HG03442 (cell line): Measurements from ENCODE around the gene ZNF451.

Source experiments
- ATAC-seq: cut with Tn5 transposase; IDR thresholded peaks from one replicate; pipeline ENCODE4 v1.9.1; 2021; ENCODE audit warnings: mild to moderate bottlenecking, moderate library complexity; ENCODE audit not compliant: unreplicated experiment

Gene ZNF451

DNA sequence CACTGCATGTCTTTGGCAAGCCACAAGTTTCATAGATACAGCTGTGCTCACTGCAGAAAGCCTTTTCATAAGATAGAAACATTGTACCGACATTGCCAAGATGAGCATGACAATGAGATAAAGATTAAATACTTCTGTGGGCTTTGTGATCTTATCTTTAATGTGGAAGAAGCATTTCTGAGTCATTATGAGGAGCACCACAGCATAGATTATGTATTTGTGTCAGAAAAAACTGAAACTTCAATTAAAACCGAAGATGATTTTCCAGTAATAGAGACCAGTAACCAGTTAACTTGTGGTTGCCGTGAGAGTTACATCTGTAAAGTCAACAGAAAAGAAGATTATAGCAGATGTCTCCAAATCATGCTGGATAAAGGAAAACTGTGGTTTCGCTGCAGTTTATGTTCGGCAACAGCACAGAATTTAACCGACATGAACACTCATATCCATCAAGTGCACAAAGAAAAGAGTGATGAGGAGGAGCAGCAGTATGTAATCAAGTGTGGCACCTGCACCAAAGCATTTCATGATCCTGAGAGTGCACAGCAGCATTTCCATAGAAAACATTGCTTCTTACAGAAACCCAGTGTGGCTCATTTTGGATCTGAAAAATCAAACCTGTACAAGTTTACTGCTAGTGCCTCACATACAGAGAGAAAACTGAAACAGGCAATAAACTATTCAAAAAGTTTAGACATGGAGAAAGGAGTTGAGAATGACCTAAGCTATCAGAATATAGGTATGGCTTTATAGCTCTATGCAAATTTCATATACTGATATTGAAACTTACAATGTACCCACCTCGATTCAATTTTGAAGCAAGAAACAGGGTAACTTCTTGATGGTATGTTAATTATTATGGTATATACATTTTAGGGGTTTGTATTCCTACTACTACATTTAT, 58.2 kb downstream of the ZNF451 start:
- ATAC-seq = no peak

DNA sequence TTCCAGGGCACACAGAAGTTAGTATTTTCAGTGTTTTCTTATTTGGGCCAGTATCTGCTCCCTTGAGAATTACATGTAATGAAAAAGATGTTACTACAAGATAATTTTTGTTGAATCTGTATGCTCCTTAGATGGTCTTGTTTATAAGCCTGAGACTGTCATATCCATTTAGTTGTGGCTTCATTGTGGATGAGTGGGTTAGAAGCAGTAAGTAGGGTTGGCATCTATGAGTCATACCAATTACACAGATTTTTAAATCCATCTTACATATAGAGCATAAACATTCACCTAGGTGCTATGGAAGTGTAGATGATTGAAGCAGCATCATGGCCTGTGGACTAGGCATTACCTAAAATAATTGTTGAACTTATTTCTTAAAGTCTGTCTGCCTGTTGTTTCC, 68.7 kb downstream of the ZNF451 start:
- ATAC-seq = no peak

DNA sequence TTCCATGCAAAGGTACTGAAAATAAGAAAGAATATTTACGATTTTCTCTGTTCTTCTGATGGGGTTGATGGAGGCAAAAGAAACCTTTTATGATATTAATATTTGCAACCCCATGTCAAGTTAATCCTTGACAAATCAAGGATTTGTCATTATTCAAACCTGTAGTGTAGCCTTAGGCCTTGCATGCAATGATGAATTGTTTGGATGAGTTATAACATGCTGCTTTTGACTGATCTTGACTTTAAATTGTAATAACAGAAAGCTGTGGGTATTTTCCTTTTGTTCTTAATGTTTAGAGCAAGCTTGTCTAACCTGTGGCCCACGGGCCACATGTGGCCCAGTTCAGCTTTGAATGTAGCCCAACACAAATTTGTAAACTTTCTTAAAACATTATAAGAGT, 69.1 kb downstream of the ZNF451 start:
- ATAC-seq = no peak

DNA sequence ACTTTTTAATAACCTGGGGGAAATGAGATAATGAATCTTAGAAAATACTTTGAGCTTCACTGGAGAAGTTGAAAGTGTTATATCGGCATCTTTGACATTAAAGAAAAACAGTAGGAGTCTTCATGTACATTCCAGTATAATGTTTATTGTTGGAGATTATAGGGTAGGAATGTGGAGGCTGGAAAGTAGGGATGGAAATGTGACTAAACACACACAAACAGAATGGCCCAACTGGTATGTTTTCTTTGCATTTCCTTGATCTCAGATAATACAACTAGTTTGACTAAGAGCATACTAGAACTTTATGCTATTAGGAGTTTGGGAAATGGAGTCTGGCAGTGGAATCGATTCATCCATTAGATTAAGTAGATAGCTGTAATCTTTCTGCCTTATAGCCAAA, 72.0 kb downstream of the ZNF451 start:
- ATAC-seq = no peak

DNA sequence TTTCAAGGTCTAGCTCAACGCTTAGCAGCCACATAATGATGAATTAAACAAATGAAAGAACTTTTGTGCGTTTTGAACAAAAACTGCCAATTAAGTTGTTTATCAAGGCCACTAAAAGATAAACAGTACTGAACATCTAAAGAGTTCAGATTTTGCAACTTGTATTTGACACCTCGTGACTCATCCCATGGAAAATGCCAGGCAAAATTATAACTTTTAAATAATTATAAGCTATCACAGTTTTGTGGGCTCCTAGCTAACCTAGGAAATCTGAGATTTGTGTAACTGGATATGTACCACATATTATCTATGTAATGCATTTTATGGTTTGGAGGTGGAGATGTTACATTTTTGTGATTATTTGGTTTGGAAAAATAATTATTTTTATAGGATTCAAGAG, 72.5 kb downstream of the ZNF451 start:
- no peak for ATAC-seq

DNA sequence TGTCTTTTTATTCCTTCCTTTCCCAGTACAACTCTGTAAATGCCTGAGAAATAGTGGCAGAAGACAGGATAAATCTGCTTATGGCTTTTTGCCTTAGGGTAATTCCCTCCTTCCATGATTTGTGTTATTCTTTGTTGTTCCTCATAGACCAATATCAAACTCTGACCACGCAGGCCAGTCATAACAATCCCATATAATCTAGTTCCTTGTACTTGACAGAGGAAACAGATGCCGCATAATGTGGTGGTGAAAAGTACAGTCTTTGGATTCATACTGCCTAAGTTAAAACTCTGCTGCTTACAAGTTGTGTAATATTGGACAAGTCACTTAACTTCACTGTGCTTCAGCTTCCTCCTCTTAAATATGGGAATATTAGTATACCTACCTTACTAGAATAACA, 74.0 kb downstream of the ZNF451 start:
- ATAC-seq = no peak

DNA sequence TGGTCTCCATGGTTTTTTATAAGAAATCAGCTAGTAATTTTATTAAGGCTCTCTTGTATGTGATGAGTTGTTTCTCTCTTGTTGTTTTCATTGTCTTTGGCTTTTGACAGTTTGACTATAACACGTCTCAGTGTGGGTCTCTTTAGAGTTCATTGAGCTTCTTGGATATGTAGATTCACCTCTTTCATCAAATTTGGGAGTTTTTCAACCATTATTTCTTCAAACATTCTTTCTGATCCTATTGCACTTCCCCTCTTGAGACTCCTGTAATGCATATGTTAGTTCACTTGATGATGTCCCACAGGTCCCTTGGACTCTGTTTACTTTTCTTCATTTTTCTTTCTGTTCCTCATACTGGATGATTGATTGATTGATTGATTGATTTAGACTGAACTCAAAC, 75.1 kb downstream of the ZNF451 start:
- no peak for ATAC-seq

DNA sequence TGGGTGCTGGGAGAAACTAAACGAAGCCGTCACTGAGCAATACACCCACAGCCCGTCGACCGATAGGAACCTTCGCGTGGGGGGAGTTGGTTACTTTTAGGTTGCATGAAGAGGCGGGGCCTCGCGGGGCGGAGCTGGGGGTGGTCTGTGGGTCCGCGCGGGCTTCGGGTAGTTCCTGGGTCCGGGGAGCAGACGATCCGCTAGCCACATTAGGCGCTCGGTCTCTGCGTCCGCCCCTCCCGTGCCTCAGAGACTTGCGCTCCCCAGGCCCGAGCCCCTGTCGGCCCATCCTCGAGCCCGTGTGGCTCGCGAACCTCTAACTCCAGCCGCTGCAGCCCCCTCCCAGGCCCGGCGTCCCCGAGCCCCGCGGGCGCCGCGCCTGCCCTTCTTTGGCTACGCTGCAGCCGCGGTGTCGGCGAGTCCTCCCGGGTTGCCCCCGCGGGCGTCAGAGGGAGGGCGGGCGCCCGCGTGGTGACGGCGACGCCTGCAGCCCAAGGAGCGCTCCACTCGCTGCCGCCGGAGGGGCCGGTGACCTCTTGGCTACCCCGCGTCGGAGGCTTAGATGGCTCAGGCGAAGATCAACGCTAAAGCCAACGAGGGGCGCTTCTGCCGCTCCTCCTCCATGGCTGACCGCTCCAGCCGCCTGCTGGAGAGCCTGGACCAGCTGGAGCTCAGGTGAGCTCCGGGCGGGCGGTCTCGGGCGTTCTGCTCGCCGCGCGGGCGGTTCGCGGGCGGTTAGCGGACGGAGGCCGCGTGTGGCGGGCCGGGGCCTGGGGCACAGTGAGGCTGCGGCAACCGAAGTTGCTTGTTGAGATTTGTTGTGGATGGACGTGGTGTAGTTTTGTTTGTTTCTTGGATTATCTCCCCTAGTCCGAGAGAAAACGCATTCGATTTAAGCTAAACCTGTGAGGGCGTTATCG, 82.4 kb downstream of the ZNF451 start, which contains the start of gene BAG2:
BAG2 (plus strand) TSS at position 191 of the 920 bp plus-strand sequence; CDS start at position 563, 372 bp downstream.
- ATAC-seq = peak; percentile 85

DNA sequence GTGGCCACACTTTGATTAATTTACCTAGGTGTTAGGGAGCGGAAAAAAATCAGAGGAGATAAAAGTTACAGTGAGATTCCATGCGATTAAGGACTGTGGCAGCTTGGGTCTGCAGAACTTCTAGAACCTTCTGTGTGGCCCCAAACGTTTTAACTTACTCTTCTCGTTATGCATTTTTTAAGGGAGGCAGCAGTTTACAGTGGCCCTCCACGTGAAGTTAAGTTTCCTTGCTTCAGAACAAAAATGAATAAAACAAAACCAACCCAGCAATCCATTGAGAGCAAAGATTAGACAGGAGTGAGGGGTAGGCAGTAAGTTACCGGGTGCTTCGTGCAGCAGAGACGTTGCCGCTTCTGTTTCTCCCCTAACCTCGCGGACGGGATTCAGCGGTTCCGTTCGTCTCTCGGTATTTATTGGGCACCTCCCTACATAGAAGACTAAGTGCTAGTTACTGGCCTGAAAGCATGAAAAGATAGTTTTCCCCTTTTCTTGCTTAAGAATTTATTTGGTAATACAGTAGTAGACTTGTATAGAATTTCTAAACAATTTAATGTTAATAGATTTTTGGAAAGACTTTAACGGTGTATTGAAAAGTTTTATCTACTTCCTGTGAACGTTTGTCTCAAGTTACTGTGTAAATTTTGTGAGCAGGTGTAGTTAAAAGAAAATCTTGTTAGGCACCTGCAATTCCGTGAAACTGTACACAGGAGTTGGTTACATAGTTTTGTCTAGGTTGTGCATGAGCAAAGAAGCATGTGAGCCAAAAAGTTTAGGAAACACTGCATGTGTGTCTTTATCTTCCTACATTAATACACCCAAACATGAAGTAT, 83.3 kb downstream of the ZNF451 start:
- ATAC-seq = no peak

DNA sequence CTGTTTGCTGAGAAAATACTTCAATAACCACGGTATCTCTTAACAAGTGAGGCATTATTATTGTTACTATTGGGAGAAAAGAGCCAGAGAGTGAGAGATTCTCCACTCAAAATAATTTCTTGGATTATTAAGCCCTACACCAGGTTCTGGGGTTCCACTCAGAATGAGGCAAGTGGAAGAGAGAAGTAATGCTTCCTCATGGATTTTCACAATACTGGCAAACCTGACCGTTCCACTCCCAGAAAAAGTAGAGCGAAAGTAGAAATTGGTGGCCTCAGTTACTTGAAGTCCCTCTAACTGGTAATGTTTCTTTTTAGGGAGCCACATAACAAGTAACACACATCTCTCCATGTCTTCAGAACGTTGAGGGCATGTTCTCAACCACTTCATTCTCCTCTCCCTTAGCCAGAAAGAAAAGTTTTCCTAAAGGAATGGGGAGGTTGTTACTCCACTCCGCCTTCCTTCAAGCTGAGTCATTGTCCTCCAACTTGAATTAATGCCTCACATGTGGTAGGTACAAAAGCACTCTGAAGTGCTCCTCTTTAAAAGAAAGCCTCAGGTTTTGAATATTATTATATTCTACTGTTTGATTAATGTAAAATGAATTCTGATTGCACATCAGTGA, 84.0 kb downstream of the ZNF451 start:
- ATAC-seq = no peak

DNA sequence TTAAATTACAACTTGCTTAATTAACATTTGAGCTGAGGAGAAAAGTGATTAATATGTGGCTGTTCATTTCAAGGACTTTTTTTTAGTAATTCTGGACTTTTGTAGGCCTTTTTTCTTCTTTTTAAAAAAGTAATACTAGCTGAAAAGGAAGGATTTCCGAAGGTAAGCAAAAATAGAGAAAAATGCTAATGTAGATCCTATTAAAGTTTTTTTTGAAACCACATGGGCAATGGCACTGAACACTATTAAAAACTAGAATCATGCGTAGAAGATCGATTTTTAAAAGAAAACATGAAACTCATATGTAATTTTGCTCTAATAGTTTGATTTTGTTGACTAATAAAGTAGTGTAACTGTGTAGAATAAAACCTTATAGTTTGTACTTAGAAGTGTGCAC, 84.5 kb downstream of the ZNF451 start:
- no peak for ATAC-seq

DNA sequence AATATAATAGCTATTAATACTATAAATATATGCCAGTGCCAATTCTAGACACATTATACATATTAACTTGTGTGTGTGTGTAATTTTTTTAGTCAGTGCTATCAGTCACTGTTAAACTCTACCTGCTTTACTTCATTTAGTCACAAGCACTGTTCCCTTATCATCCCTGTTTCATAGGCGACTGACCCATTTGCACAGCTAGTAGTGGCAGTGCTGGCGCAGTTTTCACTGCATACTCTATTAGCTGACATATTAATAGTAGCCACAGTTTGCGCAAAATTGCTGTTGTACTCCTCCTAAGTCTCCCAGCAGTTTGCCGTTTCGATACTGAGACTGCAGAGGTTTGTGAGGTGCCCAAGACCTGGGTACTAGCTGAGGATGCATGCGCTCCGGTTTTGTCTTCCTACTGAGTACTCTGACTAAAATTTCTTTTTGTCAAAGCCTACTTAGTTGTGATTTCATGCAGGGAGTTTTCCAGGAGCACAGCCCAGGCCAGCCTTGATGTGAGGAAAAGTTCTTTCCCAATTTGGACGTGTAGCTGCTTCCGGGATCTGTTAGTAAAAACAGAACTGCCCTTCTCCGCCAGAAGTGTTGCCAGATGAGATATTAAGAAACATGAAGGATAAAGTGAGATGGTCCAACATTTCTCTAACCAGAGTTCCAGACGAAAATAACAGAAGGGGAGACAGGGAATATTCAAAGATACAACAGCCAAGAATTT, 87.7 kb downstream of the ZNF451 start:
- ATAC-seq = no peak

DNA sequence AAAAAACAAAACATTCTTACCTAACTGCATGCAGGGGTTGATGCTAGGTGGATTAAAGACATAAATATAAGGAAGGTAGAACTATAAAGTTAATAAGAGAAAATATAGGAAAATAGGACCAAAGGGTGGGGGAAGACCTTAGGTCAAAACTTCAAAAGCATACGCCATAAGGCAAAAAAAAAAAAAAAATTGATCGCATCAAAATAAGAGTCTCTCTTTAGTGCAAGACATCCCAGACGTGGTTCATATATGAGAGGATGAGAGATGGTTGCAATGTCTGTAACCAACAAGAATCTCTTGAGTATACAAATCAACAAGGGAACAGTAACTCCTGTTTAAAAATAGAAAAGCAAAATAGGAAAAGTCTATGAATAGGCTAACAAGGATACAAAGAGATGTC, 90.6 kb downstream of the ZNF451 start:
- no peak for ATAC-seq

DNA sequence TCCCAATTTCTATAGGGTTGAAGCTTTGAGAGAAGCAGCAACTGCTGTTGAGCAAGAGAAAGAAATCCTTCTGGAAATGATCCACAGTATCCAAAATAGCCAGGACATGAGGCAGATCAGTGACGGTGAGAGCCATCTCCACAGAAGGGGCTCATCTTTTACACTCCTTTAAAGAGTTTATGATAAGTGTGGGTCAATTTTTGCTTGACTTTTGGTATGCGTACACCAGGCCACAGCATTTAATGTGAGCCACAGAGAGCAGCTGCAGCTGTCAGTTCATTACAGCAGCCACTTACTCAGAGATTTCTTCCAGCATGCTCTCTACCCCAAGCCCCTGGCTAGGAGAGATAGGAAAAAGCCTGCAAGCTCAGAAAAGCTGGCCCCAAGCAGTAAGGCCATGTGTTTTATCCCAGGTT, 92.0 kb downstream of the ZNF451 start:
- no peak for ATAC-seq

DNA sequence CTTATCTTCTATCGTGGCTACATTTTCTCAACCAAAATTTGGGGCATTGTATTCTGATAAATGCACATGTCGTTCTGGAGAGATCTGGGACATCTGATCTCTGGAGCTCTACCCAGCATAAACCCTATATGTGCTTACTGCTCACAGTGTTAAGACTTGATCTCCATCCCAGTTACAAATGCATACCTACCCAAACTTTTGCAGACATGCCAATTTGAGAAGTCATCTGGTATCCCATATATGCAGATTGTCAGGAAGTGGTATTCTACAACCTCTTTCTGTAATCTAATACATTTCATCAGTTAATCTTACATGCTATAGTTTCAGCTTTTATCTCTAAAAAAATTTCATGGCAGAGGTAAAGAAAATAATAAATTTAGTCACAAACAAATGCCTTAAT, 93.3 kb downstream of the ZNF451 start:
- no peak for ATAC-seq

DNA sequence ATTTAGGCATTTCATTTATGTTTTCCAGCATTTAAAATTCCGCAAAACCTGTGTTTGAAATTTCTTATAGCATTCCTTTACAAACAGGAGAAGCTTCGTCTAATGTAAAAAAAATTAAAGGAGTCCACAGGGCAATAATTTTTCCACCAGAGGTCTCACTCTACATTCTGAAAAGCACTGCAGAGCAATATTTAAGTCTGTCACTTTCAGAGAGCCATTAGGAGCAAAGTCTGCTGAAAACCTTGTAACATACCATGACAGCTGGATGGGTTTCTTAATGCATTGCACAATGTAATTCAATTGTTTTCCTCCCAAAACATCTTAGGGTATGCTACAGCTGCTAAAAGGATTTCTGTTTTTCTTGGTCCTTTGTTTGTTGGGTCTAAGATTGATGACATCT, 100.2 kb downstream of the ZNF451 start:
- no peak for ATAC-seq

DNA sequence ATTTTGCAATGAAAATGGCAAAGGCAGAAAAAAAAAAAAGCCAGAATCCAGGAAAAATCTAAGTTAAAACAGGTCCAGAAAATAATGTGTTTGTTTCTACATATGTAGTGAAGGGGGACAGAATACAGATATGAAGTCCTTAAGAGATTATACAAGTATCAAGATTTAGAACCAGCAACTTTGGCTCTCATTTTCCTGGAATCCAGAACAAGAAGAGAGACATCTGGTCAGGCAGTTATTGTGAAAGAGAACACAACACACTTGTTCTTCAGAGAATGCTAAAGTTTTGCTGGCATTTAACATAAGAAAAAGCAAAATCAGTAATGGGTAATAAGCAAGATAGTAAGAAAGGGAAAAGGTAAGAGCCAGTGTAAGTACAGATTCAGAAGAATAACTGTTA, 103.2 kb downstream of the ZNF451 start:
- no peak for ATAC-seq

DNA sequence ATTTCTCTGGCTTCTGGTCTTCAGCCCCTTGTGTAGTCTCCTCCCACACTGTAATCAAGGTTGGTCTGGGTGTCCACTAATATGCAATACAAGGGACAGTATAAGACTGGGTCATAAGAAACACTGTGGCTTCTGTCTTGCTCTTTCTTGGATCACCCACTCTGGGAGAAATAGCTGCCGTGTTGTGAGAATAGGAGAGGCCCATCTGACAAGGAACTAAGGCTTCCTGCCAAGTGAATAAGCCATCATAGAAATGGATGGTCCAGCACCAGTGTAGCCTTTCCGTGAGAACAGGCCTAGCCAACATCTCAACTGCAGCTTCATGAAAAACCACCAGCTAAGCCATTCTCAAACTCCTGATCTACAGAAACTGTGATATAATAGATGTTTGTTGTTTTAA, 105.5 kb downstream of the ZNF451 start:
- no peak for ATAC-seq

DNA sequence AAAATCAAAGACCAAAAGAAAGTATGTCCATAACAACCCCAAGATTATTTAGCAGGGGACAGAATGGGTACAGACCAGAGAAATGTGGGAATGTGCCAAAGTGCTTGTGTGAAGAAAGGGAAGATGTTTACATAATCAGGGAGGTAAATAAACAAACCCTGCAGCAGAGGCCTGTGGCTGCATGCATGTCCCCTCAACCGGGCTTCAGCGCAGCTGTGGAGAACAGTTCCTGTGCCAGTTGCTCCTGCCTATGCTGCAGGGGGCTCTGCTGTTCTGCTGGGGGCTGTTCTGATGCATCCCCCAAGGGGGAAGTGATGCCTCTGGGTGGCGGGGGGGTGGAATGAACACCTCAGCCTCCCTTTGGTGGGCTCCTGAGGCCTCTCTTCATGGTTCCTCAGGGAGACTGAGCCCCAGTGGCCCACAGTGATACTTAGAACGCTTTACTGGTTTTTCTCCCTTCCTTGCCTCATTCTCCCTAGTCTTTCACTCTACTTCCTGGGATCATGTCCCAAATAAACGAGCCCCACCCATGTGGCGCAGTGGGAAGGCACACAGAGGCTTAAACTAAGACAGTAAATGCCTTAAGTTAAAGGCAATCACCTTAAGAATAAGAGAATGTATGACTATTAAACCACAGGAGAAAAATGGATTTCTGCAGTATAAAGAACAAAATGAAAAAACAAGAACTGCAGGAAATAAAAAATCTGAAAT, 109.1 kb downstream of the ZNF451 start:
- no peak for ATAC-seq
